K562 (cell line): ENCODE measurements around the gene LPAR5. TPM values are rescaled to one million over a fixed set of nuclear protein-coding genes. Genes with fewer than 3 reads are reported as not detected.

Experiments
- ATAC-seq: fragments of 200-7000 bp; cut with Tn5 transposase; 3 replicates; pipeline ENCODE4 v1.9.1; 2020; ENCODE audit warnings: moderate library complexity
- BruUV-seq: library from RNA; stranded (reverse); fragments of 400-500 nt; replicated peaks from 2 replicates; lab custom pipeline; 2021; lab: Mats Ljungman, UMichigan
- CTCF ChIA-PET: fragments of 300-600 bp; formaldehyde crosslinking; extraction: SDS; loops from one replicate; lab custom pipeline; 2021; ENCODE audit warnings: low intra/inter-chr PET ratio; lab: Yijun Ruan, JAX
- POLR2A ChIA-PET: fragments of 300-600, 350-650 bp; sonication (Branson Sonifier 250); formaldehyde crosslinking; extraction: SDS; loops from one replicate; lab custom pipeline; 2021; ENCODE audit warnings: antibody characterized with exemption, inconsistent platforms; lab: Yijun Ruan, JAX
- DNase-seq, 4 experiments: peaks; one replicate each; pipeline versions ENCODE4 v3.0.0 to v3.0.0-alpha.2; 2011 to 2018; ENCODE audit warnings: low spot score in 3 of 4, mixed read lengths in 3 of 4; ENCODE audit errors: extremely low read depth in 1 of 4
- FAIRE-seq: peaks from 2 replicates; lab custom pipeline; 2011; peaks lifted over from hg19 to GRCh38; lab: Jason Lieb, UNC
- H2AFZ ChIP-seq: 2 replicates; pipeline ENCODE4 v1.6.0; 2011; ENCODE audit warnings: low read depth, low read length, control low read depth, inconsistent platforms
- H3K27ac ChIP-seq: fragments of 200-600 bp; 3 replicates; pipeline ENCODE4 v1.8.0; 2011; ENCODE audit warnings: low read depth, mild to moderate bottlenecking, control low read depth, inconsistent platforms, low read length, moderate library complexity, mixed read lengths; ENCODE audit errors: extremely low read depth
- H3K27me3 ChIP-seq, 2 experiments: fragments of 300-600 bp in 1 of 2; 2 replicates in 1 of 2; 3 replicates in 1 of 2; pipeline versions ENCODE4 v1.6.0 to v1.8.0; 2011; ENCODE audit warnings: inconsistent platforms in 2 of 2, low read length in 2 of 2, mild to moderate bottlenecking in 1 of 2, mixed read lengths in 1 of 2, moderate library complexity in 1 of 2; ENCODE audit not compliant: control insufficient read depth in 2 of 2, insufficient read depth in 2 of 2
- H3K36me3 ChIP-seq: fragments of 300-600 bp; 3 replicates; pipeline ENCODE4 v1.8.0; 2011; ENCODE audit warnings: mild to moderate bottlenecking, low read length, inconsistent platforms; ENCODE audit not compliant: control insufficient read depth, insufficient read depth
- H3K4me1 ChIP-seq, 2 experiments: fragments of 200-600 bp in 1 of 2; replicated peaks in 1 of 2; 2 replicates in 1 of 2; 3 replicates in 1 of 2; pipeline versions ENCODE4 v1.5.1 to v1.8.0; 2011; ENCODE audit warnings: inconsistent platforms in 2 of 2, low read length in 2 of 2, mild to moderate bottlenecking in 1 of 2, mixed read lengths in 1 of 2, moderate library complexity in 1 of 2; ENCODE audit not compliant: control insufficient read depth in 2 of 2, insufficient read depth in 2 of 2
- H3K4me2 ChIP-seq: 2 replicates; pipeline ENCODE4 v1.6.1; 2011; ENCODE audit warnings: low read length, control low read depth, inconsistent platforms, mixed read lengths; ENCODE audit not compliant: insufficient read depth
- H3K4me3 ChIP-seq: fragments of 200-600 bp; sonication (generic), shearing (Covaris generic); 2 replicates; pipeline ENCODE4 v1.5.1; 2016; ENCODE audit warnings: control low read depth, inconsistent platforms
- H3K79me2 ChIP-seq: fragments of 200-600 bp; 3 replicates; pipeline ENCODE4 v1.8.0; 2011; ENCODE audit warnings: low read length, inconsistent platforms; ENCODE audit not compliant: control insufficient read depth, insufficient read depth
- H3K9ac ChIP-seq, 2 experiments: 2 replicates each; pipeline versions ENCODE4 v1.6.0 to v1.6.1; 2011; ENCODE audit warnings: low read depth in 2 of 2, low read length in 2 of 2, control low read depth in 1 of 2, inconsistent platforms in 1 of 2, mild to moderate bottlenecking in 1 of 2, mixed read lengths in 1 of 2; ENCODE audit not compliant: insufficient read depth in 1 of 2
- H3K9me1 ChIP-seq: one replicate; pipeline ENCODE4 v1.6.0; 2011; ENCODE audit warnings: inconsistent platforms, mild to moderate bottlenecking, low read length, moderate library complexity; ENCODE audit not compliant: control insufficient read depth, insufficient read depth
- H3K9me3 ChIP-seq: replicated peaks from 2 replicates; pipeline ENCODE4 v1.5.1; 2011; ENCODE audit warnings: low read depth, low read length, inconsistent platforms; ENCODE audit not compliant: control insufficient read depth, insufficient read depth
- H4K20me1 ChIP-seq: replicated peaks from 2 replicates; pipeline ENCODE4 v1.6.1; 2011; ENCODE audit warnings: low read length, inconsistent platforms, mixed read lengths; ENCODE audit not compliant: control insufficient read depth, insufficient read depth
- ARID1B ChIP-seq: fragments of 450-650 bp; IDR thresholded peaks from 2 replicates; pipeline ENCODE4 v1.6.1; 2016; ENCODE audit warnings: antibody characterized with exemption, mild to moderate bottlenecking, inconsistent platforms
- CBFA2T2 ChIP-seq: fragments of 450-650 bp; conservative IDR thresholded peaks from 2 replicates; pipeline ENCODE4 v1.6.1; 2017; ENCODE audit warnings: mild to moderate bottlenecking
- CBFA2T3 ChIP-seq: fragments of 450-650 bp; IDR thresholded peaks from 2 replicates; pipeline ENCODE4 v1.6.1; 2017
- EGR1 ChIP-seq: fragments of 450-650 bp; conservative IDR thresholded peaks from 2 replicates; pipeline ENCODE4 v1.6.1; 2017; ENCODE audit warnings: mild to moderate bottlenecking
- ESRRA ChIP-seq: fragments of 450-650 bp; IDR thresholded peaks from 2 replicates; pipeline ENCODE4 v1.6.1; 2014; ENCODE audit warnings: low read depth, mild to moderate bottlenecking, moderate library complexity, borderline replicate concordance
- ETV5 ChIP-seq: sonication (generic); formaldehyde crosslinking; IDR thresholded peaks from 2 replicates; pipeline ENCODE4 v1.4.0; 2020; ENCODE audit warnings: low read depth, mild to moderate bottlenecking, missing genetic modification reagents
- HDAC2 ChIP-seq: fragments of 450-650 bp; IDR thresholded peaks from 2 replicates; pipeline ENCODE4 v1.6.1; 2016; ENCODE audit warnings: mild to moderate bottlenecking
- HLTF ChIP-seq: fragments of 450-650 bp; IDR thresholded peaks from 2 replicates; pipeline ENCODE4 v1.6.1; 2016
- LCOR ChIP-seq: sonication (generic); formaldehyde crosslinking; IDR thresholded peaks from 2 replicates; pipeline ENCODE4 v1.8.0; 2022; ENCODE audit warnings: mild to moderate bottlenecking, missing genetic modification reagents
- MCM5 ChIP-seq: fragments of 450-650 bp; IDR thresholded peaks from 2 replicates; pipeline ENCODE4 v1.6.1; 2016; ENCODE audit warnings: low read depth
- PHB2 ChIP-seq: fragments of 450-650 bp; IDR thresholded peaks from 2 replicates; pipeline ENCODE4 v1.6.1; 2017; ENCODE audit warnings: low read depth
- SAFB ChIP-seq: fragments of 200-400 bp; formaldehyde crosslinking; IDR thresholded peaks from 2 replicates; pipeline ENCODE4 v1.6.1; 2017; ENCODE audit warnings: low read depth, low read length, borderline replicate concordance
- SAP30 ChIP-seq: fragments of 200-600 bp; sonication (generic); IDR thresholded peaks from 2 replicates; pipeline ENCODE4 v1.6.1; 2012; ENCODE audit warnings: borderline replicate concordance, low read depth, mild to moderate bottlenecking, moderate library complexity, low read length, control low read depth, inconsistent platforms; ENCODE audit not compliant: insufficient read depth, poor library complexity, severe bottlenecking
- SMARCE1 ChIP-seq: fragments of 450-650 bp; IDR thresholded peaks from 2 replicates; pipeline ENCODE4 v1.7.1; 2016; ENCODE audit warnings: mild to moderate bottlenecking
- SRF ChIP-seq, 2 experiments: fragments of 250-450, 450-650 bp in 1 of 2; sonication (Bioruptor Pico) in 1 of 2; sonication (generic) in 1 of 2; formaldehyde crosslinking; IDR thresholded peaks; 2 replicates each; pipeline versions ENCODE4 v1.5.0 to v1.5.1; 2020 to 2022; ENCODE audit warnings: mild to moderate bottlenecking in 1 of 2, missing genetic modification reagents in 1 of 2
- TCF3 ChIP-seq: sonication (generic); formaldehyde crosslinking; IDR thresholded peaks from 2 replicates; pipeline ENCODE4 v1.4.0; 2020; ENCODE audit warnings: mild to moderate bottlenecking, missing genetic modification reagents
- TSC22D4 ChIP-seq: fragments of 450-650 bp; IDR thresholded peaks from 2 replicates; pipeline ENCODE4 v1.6.1; 2016; ENCODE audit warnings: missing genetic modification characterization, missing biosample characterization, control low read depth
- ZBTB7A ChIP-seq: IDR thresholded peaks from 2 replicates; pipeline ENCODE4 v1.6.1; 2011; ENCODE audit warnings: low read depth, mild to moderate bottlenecking, low read length, moderate library complexity, borderline replicate concordance; ENCODE audit not compliant: control insufficient read depth
- ZNF253 ChIP-seq: fragments of 250-450 bp; sonication (Bioruptor Pico); conservative IDR thresholded peaks from 2 replicates; pipeline ENCODE4 v1.6.1; 2021; ENCODE audit warnings: mild to moderate bottlenecking
- ZNF584 ChIP-seq: fragments of 200-800 bp; sonication (Bioruptor generic); IDR thresholded peaks from 2 replicates; pipeline ENCODE4 v1.6.1; 2016; ENCODE audit warnings: low read depth, mild to moderate bottlenecking, missing genetic modification characterization, missing compliant biosample characterization
- ZNF830 ChIP-seq: fragments of 250-450 bp; sonication (Bioruptor Pico); IDR thresholded peaks from 2 replicates; pipeline ENCODE4 v1.5.0; 2021; ENCODE audit warnings: mild to moderate bottlenecking
- ZSCAN29 ChIP-seq: fragments of 450-650 bp; IDR thresholded peaks from 2 replicates; pipeline ENCODE4 v1.6.1; 2017
- WGBS: fragments of 100-300 bp; shearing (Covaris generic); methylation state at CpG from one replicate; pipeline ENCODE4 v1.1.6; 2016; ENCODE audit warnings: low coverage, mixed read lengths; ENCODE audit not compliant: insufficient coverage; ENCODE audit errors: missing lambda C conversion rate; 5-methylcytosine and 5-hydroxymethylcytosine counted together
- in situ Hi-C: fragments of 300-500 bp; cut with MboI; formaldehyde crosslinking; loops from 4 replicates; pipeline ENCODE4 v1.15.0; 2018; ENCODE audit warnings: inconsistent platforms, mixed read lengths
- intact Hi-C: fragments of 100-400 bp; cut with micrococcal nuclease; formaldehyde crosslinking; loops from 2 replicates; pipeline ENCODE4 v1.14.2; 2022
- polyA plus RNA-seq, 8 experiments: library from polyadenylated mRNA; depleted of rRNA in 4 of 8; stranded (reverse) in 5 of 8; unstranded in 3 of 8; fragments of >200 nt; fragmentation: Nextera tagmentation in 2 of 8; fragmentation: Illumina TruSeq in 1 of 8; extraction: Ambion mirVana in 2 of 8; extraction: Trizol in 1 of 8; gene quantifications; 2 replicates each; pipeline versions ENCODE4 v1.2.1 to v1.2.3, GENCODE V29; 2011 to 2014; ENCODE audit warnings: inconsistent platforms in 1 of 8, missing spikeins in 1 of 8
- total RNA-seq, 7 experiments: library from RNA; depleted of rRNA in 6 of 7; stranded (reverse); fragments of >200 nt in 6 of 7; fragmentation: Illumina TruSeq in 2 of 7; extraction: Trizol in 2 of 7; gene quantifications; 2 replicates each; pipeline versions ENCODE4 v1.2.1 to v1.2.3, GENCODE V29; 2011 to 2021; ENCODE audit warnings: low replicate concordance in 1 of 7

Gene LPAR5
- total and polyA plus RNA-seq, 9 of the 15 experiments (the other 6 are each of a cell fraction or from before 2014, with no cell fraction given): 1.3 to 11.7 (median 3.6) TPM

- TF ChIP-seq SAFB (no peak), ZNF584 (CRISPR knock-in tag) (peak; percentile 78), ETV5 (peak; percentile 97), ESRRA (peak; percentile 50; the same call in 1 of the 2 replicates), SRF (CRISPR knock-in tag; IDR thresholded peaks at IDR 0.05) (peak; percentile 68 to 97; a peak in 3 of 4 replicates)
These were observed 27.4 kb upstream of the LPAR5 start, which contains the start of gene ING4 (continued) for GRCh38 chr12:6662906-6663742.

DNA sequence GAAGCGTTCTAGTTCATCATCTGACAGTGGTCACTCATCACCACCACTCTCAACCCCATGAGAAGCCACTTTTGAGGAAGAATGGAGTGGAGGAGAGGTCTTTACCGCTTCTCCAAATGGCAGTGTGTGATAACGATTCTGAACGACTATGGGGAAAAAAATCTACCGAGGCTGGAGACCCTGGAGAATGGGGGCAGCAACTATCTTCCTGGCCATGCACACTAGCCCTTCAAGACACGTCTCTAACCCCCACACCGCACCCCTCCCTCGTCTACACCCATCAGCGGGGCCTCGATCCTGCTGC, 26.8 kb upstream of the LPAR5 start:
- peak overlapping the region; percentile 62 for H3K4me3 ChIP-seq
- WGBS: 0% methylated on average over 8 of the region's 10 CpGs
- TF ChIP-seq HLTF (0 out of 2 replicates have a peak, but pooled peaks have one; percentile 39), TCF3 (CRISPR knock-in tag) (peak; percentile 10; the same call in 1 of the 2 replicates), ZBTB7A (peak; percentile 76; the same call in 1 of the 2 replicates), LCOR (0 out of 2 replicates have a peak, but pooled peaks have one; percentile 6), HDAC2 (no peak), ZNF830 (CRISPR knock-in tag) (no peak), PHB2 (0 out of 2 replicates have a peak, but pooled peaks have one; percentile 19), CBFA2T3 (peak; percentile 57), SAP30 (peak; percentile 81), TSC22D4 (tag) (no peak), EGR1 (peak; percentile 51; the same call in 1 of the 2 replicates), CBFA2T2 (peak; percentile 36), ARID1B (0 out of 2 replicates have a peak, but pooled peaks have one; percentile 15), ZSCAN29 (0 out of 2 replicates have a peak, but pooled peaks have one; percentile 86), MCM5 (no peak), SMARCE1 (peak; percentile 21; the same call in 1 of the 2 replicates), ZNF253 (CRISPR knock-in tag) (no peak)
- H3K27ac ChIP-seq: peak overlapping the region; percentile 84
- in situ Hi-C loops (no loop called here), intact Hi-C loops (loop anchor here (2.0 kb wide), 3 partner anchors 24 to 56 kb away; partner anchors contain the start of genes CHD4 and ZNF384)
- BruUV-seq: TSS peak; percentile 62
- H3K4me2 ChIP-seq: peak overlapping the region; percentile 92
- ChIA-PET CTCF (no interaction called here), POLR2A (no interaction called here)
- peak; percentile 83 for ATAC-seq
- peaks cover 14% of the 10 kb centered on the region; the same call in 2 of the 3 replicates for H3K36me3 ChIP-seq
- H3K9ac ChIP-seq: peak overlapping the region; percentile 73 to 85
- peak overlapping the region; percentile 89 for H2AFZ ChIP-seq
- peaks cover 11% of the 10 kb centered on the region for H3K79me2 ChIP-seq
- no peaks in the 10 kb centered on the region for H3K9me3 ChIP-seq
- DNase-seq: peak; percentile 72 to 84 (median 84)
- FAIRE-seq: no peak
- H4K20me1 ChIP-seq: no peaks in the 10 kb centered on the region
- peaks cover 0 to 12% of the 10 kb centered on the region in 2 experiments; a peak in 2 of 5 replicates for H3K4me1 ChIP-seq
- H3K9me1 ChIP-seq: no peaks in the 10 kb centered on the region
- no peaks in the 10 kb centered on the region for H3K27me3 ChIP-seq
